Keratinocyte (primary cell): Measurements from ENCODE around the gene AOPEP. TPM values are rescaled to one million over a fixed set of nuclear protein-coding genes. Genes with fewer than 3 reads are reported as not detected.

Experiments
- DNase-seq: peaks from one replicate; pipeline ENCODE4 v3.0.0-alpha.2; 2011; ENCODE audit warnings: low read depth, missing footprints, low spot score
- FAIRE-seq: peaks from 2 replicates; lab custom pipeline; 2011; peaks lifted over from hg19 to GRCh38; lab: Jason Lieb, UNC
- H2AFZ ChIP-seq: 2 replicates; pipeline ENCODE4 v1.6.0; 2012; ENCODE audit warnings: low read length, control low read depth, inconsistent platforms; ENCODE audit not compliant: control insufficient read depth
- H3K27ac ChIP-seq: 2 replicates; pipeline ENCODE4 v1.5.1; 2011; ENCODE audit warnings: low read length; ENCODE audit not compliant: control insufficient read depth, insufficient read depth
- H3K27me3 ChIP-seq: 3 replicates; pipeline ENCODE4 v1.6.0; 2011; ENCODE audit warnings: low read length; ENCODE audit not compliant: control insufficient read depth, insufficient read depth; ENCODE audit errors: extremely low read depth
- H3K36me3 ChIP-seq, 2 experiments: 2 replicates in 1 of 2; 3 replicates in 1 of 2; pipeline ENCODE4 v1.5.1; 2011; ENCODE audit warnings: low read length in 2 of 2, mild to moderate bottlenecking in 1 of 2; ENCODE audit not compliant: control insufficient read depth in 2 of 2, insufficient read depth in 2 of 2; ENCODE audit errors: extremely low read depth in 1 of 2
- H3K4me1 ChIP-seq: 3 replicates; pipeline ENCODE4 v1.5.1; 2011; ENCODE audit warnings: low read length; ENCODE audit not compliant: control insufficient read depth, insufficient read depth; ENCODE audit errors: extremely low read depth
- H3K4me2 ChIP-seq: 3 replicates; pipeline ENCODE4 v1.6.0; 2011; ENCODE audit warnings: low read depth, low read length; ENCODE audit not compliant: control insufficient read depth, insufficient read depth; ENCODE audit errors: extremely low read depth
- H3K4me3 ChIP-seq, 3 experiments: fragments of 200-600 bp in 1 of 3; sonication (generic) in 1 of 3; 2 replicates in 2 of 3; 3 replicates in 1 of 3; pipeline ENCODE4 v1.5.1; 2011 to 2016; ENCODE audit warnings: low read length in 3 of 3, mild to moderate bottlenecking in 3 of 3, control low read depth in 2 of 3, inconsistent platforms in 1 of 3, low read depth in 1 of 3, mixed read lengths in 1 of 3, mixed run types in 1 of 3, moderate library complexity in 1 of 3; ENCODE audit not compliant: control insufficient read depth in 2 of 3, insufficient read depth in 2 of 3; ENCODE audit errors: extremely low read depth in 1 of 3
- H3K79me2 ChIP-seq: 2 replicates; pipeline ENCODE4 v1.6.0; 2012; ENCODE audit warnings: low read length; ENCODE audit not compliant: control insufficient read depth, insufficient read depth
- H3K9ac ChIP-seq: 3 replicates; pipeline ENCODE4 v1.6.0; 2011; ENCODE audit warnings: low read length; ENCODE audit not compliant: control insufficient read depth, insufficient read depth; ENCODE audit errors: extremely low read depth
- H3K9me1 ChIP-seq: 3 replicates; pipeline ENCODE4 v1.6.0; 2011; ENCODE audit warnings: low read length; ENCODE audit not compliant: control insufficient read depth, insufficient read depth; ENCODE audit errors: extremely low read depth
- H3K9me3 ChIP-seq: 2 replicates; pipeline ENCODE4 v1.5.1; 2012; ENCODE audit warnings: low read depth, low read length; ENCODE audit not compliant: control insufficient read depth
- H4K20me1 ChIP-seq: 3 replicates; pipeline ENCODE4 v1.6.0; 2011; ENCODE audit warnings: low read length; ENCODE audit not compliant: control insufficient read depth, insufficient read depth; ENCODE audit errors: extremely low read depth
- EZH2 ChIP-seq: IDR thresholded peaks from one replicate; pipeline ENCODE4 v1.6.1; 2012; ENCODE audit warnings: inconsistent platforms, mild to moderate bottlenecking, low read length, moderate library complexity
- dilution Hi-C: fragments of 300-500 bp; cut with MboI; formaldehyde crosslinking; loops from one replicate; pipeline ENCODE4 v1.7.0; 2020; ENCODE audit warnings: low sequenced_read_pairs; ENCODE audit not compliant: extremely low pct_ligation_motif_present
- polyA plus RNA-seq, 5 experiments: library from polyadenylated mRNA; depleted of rRNA in 3 of 5; stranded (reverse) in 3 of 5; stranded (forward) in 1 of 5; unstranded in 1 of 5; fragments of >200 nt; gene quantifications; 1 replicate in 1 of 5; 2 replicates in 3 of 5; 3 replicates in 1 of 5; pipeline versions ENCODE4 v1.2.1 to v1.2.3, GENCODE V29; 2011 to 2012; ENCODE audit warnings: missing spikeins in 2 of 5, low read depth in 1 of 5, low replicate concordance in 1 of 5
- TF ChIP-seq, protein P1 (sequence below), 3 experiments: IDR thresholded peaks in 1 of 3; conservative IDR thresholded peaks in 1 of 3; optimal IDR thresholded peaks in 1 of 3; 2 replicates in 2 of 3; 3 replicates in 1 of 3; pipeline versions ENCODE3 to v1.5.1; 2011; ENCODE audit warnings: low read length in 3 of 3, mild to moderate bottlenecking in 3 of 3, moderate library complexity in 2 of 3, control low read depth in 1 of 3, inconsistent platforms in 1 of 3; ENCODE audit not compliant: insufficient read depth in 2 of 3; ENCODE audit errors: extremely low read depth in 1 of 3

The AOPEP gene
- polyA plus RNA-seq, 1 donor (not counting 4 experiments of a cell fraction or from before 2014, with no cell fraction given), result 27.0 TPM

DNA sequence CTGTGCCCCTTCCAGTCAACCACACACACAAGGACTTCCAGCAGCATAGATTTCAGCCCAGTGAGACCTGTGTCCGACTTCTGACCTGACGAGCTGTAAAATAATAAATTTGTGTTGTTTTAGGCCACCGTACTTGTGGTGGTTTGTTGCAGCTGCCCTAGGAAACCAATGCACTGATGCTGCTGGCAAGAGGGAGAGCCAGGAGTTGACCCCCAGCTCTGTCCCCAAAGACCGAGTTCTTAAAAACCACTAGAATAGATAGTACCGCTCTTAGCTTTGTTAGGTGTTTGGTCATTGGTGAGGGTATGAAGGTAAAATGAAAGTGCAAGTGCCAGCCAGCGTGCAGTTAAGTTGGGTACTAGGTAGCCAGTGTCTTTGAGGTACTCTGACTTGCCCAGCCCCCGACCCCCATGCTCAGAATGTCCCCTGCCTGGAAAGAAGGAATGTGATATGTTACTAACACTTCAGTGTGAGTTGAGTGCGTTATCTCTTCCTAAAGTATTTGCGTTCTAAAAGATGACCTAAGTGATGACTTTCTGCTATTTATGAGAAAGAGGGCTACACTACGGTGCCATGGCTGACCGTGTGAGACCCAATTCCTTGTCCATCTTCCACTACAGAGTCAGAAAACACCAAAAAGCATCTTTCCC, 185.6 kb downstream of the AOPEP start:
- H3K4me2 ChIP-seq, result no peak overlapping the region
- H3K9me1 ChIP-seq, result no peaks in the 10 kb centered on the region
- H3K79me2 ChIP-seq, result no peaks in the 10 kb centered on the region
- TF ChIP-seq, protein P1, sequence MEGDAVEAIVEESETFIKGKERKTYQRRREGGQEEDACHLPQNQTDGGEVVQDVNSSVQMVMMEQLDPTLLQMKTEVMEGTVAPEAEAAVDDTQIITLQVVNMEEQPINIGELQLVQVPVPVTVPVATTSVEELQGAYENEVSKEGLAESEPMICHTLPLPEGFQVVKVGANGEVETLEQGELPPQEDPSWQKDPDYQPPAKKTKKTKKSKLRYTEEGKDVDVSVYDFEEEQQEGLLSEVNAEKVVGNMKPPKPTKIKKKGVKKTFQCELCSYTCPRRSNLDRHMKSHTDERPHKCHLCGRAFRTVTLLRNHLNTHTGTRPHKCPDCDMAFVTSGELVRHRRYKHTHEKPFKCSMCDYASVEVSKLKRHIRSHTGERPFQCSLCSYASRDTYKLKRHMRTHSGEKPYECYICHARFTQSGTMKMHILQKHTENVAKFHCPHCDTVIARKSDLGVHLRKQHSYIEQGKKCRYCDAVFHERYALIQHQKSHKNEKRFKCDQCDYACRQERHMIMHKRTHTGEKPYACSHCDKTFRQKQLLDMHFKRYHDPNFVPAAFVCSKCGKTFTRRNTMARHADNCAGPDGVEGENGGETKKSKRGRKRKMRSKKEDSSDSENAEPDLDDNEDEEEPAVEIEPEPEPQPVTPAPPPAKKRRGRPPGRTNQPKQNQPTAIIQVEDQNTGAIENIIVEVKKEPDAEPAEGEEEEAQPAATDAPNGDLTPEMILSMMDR (optimal IDR thresholded peaks at IDR 0.05 in 1 of 3, IDR thresholded peaks at IDR 0.05 in 1 of 3, conservative IDR thresholded peaks at IDR 0.05 in 1 of 3; ENCODE audit: extremely low read depth in 1 of 3, insufficient read depth in 2 of 3, low read length in 3 of 3), result no peak
- no peak for TF ChIP-seq EZH2
- no peak overlapping the region for H3K4me3 ChIP-seq
- DNase-seq (no peak), FAIRE-seq (no peak)
- H2AFZ ChIP-seq, result no peak overlapping the region
- no peak overlapping the region for H3K9ac ChIP-seq
- peak overlapping the region; percentile 7 for H3K27ac ChIP-seq
- dilution Hi-C loops, result no loop called here
- no peaks in the 10 kb centered on the region for H3K27me3 ChIP-seq
- H4K20me1 ChIP-seq, result no peaks in the 10 kb centered on the region
- H3K9me3 ChIP-seq, result peaks cover 3% of the 10 kb centered on the region
- H3K4me1 ChIP-seq, result peaks cover 43% of the 10 kb centered on the region
- no peaks in the 10 kb centered on the region for H3K36me3 ChIP-seq

DNA sequence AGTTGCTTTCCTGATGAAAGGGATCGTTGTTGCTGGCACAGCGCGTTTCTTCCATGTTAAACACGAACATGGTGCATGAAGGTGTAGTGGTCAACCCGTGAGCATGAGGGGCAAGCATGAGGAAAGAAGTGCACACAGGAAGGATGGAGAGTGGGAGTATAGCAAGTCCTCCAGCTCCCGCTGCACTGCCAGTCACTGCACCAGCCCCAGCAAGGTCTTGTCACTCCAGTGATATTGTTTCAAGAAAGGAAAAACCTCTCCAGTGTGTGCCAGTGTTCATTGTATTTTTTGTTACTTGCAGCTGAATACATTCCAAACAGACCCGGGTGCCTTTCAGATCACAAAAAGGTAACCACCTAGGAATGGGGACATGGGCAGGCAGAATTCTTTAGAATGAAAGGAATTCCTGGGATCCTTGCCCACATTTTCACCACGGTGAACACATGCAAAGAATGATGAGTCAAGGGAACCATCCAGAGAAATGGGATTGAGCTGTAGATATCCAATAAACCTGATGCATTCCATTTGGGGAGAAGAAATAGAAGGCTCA, 186.3 kb downstream of the AOPEP start:
- TF ChIP-seq, protein P1 (optimal IDR thresholded peaks at IDR 0.05 in 1 of 3, IDR thresholded peaks at IDR 0.05 in 1 of 3, conservative IDR thresholded peaks at IDR 0.05 in 1 of 3; ENCODE audit: extremely low read depth in 1 of 3, insufficient read depth in 2 of 3, low read length in 3 of 3), result no peak
- no peak for TF ChIP-seq EZH2
- Histone ChIP-seq H3K36me3 (no peaks in the 10 kb centered on the region), H3K4me1 (peaks cover 47% of the 10 kb centered on the region), H4K20me1 (no peaks in the 10 kb centered on the region), H2AFZ (no peak overlapping the region), H3K9me1 (no peaks in the 10 kb centered on the region), H3K27me3 (no peaks in the 10 kb centered on the region), H3K9ac (no peak overlapping the region), H3K4me3 (no peak overlapping the region), H3K4me2 (peak overlapping the region; percentile 41), H3K79me2 (no peaks in the 10 kb centered on the region), H3K27ac (peak overlapping the region; percentile 33), H3K9me3 (peaks cover 3% of the 10 kb centered on the region)
- dilution Hi-C loops, result no loop called here
- DNase-seq (no peak), FAIRE-seq (peak; percentile 93)
